GM19455 (cell line): ENCODE data around the gene HMOX1.
"Not testable (repeated sequence)": the region's sequence is repeated elsewhere in the genome, so short reads cannot be mapped to it uniquely, and the experiment has no call there.

Experiments used
- ATAC-seq: cut with Tn5 transposase; IDR thresholded peaks from one replicate; pipeline ENCODE4 v1.9.1; 2021; ENCODE audit not compliant: unreplicated experiment

The HMOX1 gene

DNA sequence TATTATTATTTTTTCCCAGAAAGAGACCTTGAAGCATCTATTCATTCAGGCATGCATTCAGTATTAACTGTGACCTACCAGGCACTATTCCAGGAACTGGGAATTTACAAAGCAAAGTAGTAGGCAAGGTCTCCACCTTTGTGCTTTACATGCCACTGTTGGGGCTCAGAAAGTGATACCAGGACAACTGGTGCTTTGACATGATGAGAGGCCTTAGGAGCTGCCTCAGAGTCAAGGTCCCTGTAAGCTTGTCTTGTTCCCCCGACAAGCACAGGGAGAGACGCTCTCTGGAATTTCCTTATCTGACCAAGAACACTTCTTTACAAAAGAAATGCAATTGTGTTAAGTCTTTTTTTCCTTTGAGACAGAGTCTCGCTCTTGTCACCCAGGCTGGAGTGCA, 2.3 kb upstream of the HMOX1 start:
- no peak for ATAC-seq

DNA sequence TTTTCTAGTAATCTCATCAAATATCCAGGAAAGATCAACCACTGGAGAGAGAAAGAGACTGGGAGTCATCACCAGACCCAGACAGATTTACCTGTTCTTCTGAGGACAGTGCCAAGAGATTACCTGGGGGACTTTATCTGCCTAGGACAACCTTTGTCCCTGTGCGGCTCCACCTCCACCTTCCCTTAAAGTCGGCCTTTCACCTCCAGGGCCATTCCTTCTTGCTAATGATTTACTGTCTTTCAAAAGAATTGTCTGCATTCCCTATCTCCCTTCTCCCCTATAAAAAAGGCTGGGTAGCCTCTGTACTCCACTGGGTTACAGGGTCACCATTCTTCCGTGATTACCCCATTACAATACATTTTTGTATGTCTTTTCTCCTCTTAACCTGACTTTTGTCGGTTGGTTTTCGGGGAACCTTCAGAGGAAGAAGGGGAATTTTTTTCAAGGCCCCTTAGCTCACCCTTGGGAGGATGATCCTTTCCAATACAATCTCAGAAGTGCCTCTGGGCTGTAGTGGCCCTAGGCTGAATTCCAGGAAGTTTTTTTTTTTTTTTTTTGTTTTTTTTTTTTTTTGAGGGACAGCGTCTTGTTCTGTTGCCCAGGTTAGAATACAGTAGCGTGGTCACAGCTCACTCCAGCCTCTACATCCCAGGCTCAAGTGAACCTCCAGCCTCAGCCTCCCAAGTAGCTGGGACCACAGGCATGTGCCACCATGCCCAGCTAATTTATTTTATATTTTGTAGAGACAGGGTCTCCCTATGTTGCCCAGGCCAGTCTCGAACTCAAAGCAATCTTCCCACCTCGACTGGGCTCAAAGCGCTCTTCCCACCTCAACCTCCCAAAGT, 1.5 kb upstream of the HMOX1 start:
- ATAC-seq: no peak

DNA sequence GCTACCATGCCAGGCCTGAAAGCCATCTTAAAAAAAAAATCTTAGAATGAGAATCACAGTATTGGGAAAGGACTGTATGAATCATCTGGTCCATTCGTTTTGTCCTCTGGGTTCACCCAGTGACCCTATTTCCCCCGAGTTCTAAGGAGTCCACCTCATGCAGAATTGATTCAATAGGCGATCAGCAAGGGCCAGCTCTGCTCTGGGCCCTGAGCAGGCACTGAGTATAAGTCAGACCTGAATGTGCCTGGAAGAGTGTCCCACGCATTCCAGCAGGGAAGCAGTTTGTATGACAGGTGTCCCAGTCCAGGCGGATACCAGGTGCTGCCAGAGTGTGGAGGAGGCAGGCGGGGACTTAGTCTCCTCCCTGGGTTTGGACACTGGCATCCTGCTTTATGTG, 883 bp upstream of the HMOX1 start:
- ATAC-seq: no peak

DNA sequence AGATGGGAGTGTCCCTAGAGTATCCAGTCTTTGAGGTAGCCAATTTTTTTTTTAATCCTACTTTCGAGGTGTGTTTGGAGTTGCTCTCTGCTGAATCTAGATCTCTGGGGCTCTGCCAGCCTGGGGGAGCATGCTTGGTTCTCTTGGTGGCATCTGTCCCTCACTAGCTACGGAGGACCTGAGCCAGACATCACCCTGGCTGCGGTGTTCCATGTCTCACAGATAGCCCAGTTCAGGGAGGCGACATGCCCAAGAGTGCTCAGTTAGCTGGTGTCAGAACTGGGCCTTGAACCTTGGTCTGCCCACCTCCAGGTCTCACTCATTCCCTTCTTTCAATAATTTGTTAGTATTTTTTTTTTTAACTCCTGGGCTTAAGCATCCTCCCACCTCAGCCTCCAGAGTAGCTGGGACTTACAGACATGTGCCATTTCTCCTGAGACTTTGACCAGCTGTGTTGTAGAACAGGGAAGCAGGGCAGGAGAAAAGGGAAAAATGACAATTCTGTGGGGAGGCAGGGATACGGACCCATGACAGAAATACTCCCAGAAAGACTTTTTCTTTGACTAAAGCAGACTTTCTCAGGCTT, 621 bp downstream of the HMOX1 start:
- no peak for ATAC-seq

DNA sequence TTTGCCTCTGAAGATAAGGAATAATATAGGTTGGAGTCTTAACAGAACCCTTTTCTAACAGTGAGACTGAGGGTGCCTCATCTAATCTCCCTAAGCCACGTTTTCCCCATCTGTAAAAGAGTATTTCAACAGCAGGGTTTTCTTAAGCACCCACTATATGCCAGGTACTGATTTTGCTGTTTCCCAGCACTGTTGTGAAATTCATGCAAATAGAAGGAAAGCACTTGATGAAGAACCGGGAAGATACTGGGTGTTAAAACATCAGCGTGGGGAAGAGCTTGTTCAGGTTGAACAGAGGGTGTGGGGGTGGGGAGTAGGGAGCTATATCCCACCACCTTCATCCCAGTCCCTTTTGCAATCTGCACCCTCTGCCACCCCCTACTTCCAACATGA, 2.8 kb downstream of the HMOX1 start:
- no peak for ATAC-seq

DNA sequence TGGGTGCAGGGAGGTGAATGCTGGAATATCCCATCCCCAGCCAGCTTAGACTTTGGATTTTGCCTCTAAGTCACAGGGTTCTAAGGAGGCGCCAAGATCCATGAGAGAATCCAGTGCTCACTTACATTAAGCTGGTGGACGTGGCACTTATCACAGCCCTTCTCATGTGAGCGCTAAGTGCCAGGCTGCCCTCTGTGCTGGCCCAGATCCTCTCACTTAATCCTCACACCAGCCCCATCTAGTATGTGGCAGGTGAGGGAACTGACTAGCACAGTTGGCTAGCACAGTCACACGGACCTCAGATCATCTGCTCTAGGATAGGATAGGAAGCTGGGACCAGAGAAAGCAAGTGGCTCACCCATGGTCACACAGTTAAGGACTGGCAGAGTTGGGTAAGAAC, 3.6 kb downstream of the HMOX1 start:
- ATAC-seq: no peak

DNA sequence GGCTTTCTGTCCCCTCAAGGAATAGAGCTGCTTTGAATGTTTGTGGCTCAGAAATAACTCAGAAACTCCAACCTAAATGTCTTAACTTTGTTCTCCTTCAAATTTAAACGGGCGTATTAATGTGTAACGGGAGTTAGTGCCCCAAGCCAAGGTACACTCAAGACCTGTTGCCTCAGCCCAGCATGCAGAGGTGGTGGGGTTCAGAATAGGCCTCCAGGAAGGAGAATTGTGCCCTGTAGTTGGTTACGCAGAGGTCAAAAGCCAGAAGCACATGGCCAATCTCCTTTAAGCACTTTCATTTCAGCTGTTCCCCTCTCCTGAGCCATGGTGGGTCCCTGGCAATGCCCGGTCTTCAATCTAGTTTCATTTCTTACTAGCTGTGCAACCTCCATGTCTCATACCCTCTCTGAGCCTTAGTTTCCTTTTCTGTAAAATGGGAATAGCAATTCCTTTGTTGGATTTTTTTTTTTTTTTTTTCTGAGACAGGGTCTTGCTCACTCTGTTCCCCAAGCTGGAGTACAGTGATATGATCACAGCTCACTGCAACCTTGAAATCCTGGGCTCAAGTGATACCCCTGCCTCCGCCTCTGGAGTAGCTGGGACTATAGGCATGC, 4.2 kb downstream of the HMOX1 start:
- ATAC-seq: no peak

DNA sequence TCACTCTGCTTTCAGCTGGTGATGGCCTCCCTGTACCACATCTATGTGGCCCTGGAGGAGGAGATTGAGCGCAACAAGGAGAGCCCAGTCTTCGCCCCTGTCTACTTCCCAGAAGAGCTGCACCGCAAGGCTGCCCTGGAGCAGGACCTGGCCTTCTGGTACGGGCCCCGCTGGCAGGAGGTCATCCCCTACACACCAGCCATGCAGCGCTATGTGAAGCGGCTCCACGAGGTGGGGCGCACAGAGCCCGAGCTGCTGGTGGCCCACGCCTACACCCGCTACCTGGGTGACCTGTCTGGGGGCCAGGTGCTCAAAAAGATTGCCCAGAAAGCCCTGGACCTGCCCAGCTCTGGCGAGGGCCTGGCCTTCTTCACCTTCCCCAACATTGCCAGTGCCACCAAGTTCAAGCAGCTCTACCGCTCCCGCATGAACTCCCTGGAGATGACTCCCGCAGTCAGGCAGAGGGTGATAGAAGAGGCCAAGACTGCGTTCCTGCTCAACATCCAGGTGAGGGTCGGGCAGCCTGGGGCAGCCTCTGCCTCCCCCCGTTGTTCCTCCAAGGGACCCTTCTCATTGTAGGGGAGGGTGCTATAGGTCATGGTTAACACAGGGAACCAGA, 5.9 kb downstream of the HMOX1 start:
- ATAC-seq: no peak

DNA sequence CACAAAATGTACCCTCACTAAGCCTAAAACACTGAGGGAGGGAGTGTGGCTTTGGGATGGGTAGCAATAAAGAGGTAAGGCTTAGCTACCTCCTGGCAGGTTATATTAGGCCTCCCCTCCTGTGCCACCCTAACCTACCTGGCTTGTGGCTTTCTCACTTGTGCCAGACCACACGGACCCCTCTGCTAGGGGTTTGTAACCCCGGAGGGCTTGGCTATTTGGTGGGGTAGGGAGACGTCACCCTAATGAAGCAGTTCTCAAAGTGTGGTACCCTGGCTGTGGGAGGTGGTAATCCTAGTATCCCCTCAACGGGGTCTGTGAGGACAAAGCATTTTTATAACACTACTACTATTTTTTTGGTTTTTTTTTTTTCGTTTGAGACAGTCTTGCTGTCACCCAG, 10.0 kb downstream of the HMOX1 start:
- no peak for ATAC-seq

DNA sequence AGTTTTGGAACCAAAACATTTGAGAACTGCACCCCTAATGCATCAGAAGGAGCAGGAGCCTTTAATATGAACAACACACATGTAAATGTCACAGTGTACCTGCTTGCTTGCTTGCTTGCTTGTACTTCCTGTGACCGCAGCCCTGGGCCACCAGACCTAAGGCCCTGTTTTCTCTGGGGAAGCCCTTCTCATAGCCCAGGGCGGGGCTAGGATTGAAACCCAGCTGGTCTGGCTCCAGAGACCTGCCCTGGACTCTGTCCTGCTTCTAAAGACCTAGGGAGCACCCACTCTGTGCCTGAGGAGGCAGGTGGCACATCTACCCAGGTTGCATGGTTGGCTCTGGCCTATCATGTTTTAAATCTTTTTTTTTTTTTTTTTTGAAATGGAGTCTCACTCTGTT, 11.5 kb downstream of the HMOX1 start:
- ATAC-seq: no peak

DNA sequence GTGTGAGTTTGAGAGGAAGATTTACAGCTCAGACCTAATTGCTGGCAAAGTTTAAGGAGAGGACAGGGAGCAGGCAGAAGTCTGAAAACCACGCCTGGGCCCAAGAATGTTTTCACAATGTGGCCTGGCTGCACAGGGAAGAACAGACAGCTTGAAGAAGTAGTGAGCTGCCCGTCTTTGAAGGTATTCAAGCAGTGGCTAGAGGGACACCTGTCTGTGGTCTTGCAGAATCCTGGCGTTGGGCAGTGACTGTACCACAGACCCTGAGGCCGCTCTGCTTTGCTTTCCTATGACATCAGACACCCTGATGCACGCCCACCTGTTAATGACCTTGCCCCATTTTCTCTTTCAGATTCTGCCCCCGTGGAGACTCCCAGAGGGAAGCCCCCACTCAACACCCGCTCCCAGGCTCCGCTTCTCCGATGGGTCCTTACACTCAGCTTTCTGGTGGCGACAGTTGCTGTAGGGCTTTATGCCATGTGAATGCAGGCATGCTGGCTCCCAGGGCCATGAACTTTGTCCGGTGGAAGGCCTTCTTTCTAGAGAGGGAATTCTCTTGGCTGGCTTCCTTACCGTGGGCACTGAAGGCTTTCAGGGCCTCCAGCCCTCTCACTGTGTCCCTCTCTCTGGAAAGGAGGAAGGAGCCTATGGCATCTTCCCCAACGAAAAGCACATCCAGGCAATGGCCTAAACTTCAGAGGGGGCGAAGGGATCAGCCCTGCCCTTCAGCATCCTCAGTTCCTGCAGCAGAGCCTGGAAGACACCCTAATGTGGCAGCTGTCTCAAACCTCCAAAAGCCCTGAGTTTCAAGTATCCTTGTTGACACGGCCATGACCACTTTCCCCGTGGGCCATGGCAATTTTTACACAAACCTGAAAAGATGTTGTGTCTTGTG, 12.5 kb downstream of the HMOX1 start:
- ATAC-seq: no peak

DNA sequence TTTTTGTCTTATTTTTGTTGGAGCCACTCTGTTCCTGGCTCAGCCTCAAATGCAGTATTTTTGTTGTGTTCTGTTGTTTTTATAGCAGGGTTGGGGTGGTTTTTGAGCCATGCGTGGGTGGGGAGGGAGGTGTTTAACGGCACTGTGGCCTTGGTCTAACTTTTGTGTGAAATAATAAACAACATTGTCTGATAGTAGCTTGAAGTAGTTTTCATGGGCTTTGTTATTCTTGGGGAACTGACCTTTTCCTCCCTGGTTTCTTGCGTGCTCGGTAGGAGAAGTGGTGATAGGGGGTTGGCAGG, 13.1 kb downstream of the HMOX1 start:
- ATAC-seq: no peak

DNA sequence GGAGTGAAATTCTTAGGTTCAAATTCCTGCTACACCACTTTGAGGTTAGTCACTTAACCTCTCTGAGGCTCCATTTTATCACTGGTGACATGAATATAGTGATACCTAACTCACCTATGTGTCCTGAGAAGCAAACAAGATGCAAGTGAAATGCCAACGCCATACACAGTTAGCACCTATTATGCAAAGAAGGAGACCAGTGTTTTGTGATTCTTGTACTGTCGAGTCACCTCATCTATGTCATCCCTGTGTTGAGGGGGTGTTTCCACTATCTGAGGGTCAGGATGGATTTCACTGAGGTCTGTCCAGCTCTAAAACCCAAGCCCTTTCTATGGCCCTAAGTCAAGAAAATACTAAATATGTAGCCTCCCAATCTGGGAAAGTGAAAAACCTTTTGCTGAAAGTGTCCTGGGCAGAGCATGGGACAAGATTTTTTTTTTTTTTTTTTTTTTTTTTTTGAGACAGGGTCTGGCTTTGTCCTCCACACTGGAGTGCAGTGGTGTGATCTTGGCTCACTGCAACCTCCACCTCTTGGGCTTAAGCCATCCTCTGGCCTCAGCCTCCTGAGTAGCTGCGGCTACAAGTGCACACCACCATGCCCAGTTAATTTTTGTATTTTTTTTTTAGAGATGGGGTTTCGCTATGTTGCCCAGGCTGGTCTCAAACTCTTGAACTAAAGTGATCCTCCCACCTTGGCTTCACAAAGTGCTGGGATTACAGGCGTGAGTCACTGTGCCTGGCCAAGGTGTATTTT, 14.1 kb downstream of the HMOX1 start:
- no peak for ATAC-seq

DNA sequence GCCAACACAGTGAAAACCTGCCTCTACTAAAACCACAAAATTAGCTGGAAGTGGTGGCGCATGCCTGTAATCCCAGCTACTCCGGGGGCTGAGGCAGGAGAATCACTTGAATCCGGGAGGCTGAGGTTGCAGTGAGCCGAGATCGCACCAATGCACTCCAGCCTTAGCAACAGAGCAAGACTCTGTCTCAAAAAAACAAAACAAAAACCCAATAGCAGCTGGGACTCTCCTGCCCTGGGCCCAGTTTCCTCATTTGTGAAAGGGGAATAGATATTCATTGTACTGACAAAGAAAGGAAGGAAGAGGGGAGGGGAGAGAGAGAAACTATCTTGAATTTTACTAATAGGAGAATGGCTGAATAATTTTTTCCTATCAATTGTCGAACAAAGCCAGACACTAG, 15.7 kb downstream of the HMOX1 start:
- not testable (repeated sequence) for ATAC-seq

DNA sequence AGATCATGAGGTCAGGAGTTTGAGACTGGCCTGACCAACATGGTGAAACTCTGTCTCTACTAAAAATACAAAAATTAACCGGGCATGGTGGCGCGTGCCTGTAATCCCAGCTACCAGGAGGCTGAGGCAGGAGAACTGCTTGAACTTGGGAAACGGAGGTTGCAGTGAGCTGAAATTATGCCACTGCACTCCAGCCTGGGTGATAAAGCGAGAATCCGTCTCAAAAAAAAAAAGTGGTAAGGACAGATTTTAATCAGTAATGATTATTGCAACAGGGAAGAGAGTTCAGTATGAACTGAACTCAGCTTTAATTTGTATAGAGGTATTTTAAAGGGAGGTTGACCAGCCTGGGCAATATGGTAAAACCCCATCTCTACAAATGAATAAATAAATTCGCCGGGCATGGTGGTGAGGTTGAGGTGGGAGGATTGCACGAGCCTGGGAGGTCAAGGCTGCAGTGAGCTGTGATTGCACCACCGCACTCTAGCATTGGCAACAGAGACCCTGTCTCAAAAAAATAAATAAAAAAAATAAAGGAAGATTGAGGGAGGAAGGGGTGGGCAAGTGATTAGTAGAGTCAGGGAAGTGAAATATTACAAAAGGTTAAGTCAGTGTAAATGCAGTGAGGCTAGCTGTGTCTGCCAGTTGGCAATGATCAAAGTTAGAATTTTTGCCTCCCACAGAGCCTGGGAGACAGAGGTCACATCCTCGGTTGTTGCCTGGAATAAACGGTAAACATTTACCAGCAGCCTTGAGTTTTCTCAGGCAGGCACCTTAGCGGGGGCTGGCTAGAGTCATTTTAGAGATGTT, 16.4 kb downstream of the HMOX1 start:
- no peak for ATAC-seq

DNA sequence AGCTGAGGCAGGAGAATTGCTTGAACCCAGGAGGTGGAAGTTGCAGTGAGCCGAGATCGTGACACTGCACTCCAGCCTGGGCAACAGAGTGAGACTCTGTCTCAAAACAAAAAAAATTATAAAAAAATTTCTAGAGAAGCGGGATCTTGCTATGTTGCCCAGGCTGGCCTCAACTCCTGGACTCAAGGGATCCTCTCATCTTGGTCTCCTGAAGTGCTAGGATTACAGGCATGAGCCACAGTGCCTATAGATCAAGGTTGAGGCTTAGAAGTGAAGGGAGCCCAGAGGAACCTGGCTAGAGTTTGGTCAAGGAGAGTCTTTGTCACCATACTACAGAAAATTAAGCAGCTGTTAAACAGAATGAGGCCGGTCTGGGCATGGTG, 17.7 kb downstream of the HMOX1 start:
- ATAC-seq: no peak

DNA sequence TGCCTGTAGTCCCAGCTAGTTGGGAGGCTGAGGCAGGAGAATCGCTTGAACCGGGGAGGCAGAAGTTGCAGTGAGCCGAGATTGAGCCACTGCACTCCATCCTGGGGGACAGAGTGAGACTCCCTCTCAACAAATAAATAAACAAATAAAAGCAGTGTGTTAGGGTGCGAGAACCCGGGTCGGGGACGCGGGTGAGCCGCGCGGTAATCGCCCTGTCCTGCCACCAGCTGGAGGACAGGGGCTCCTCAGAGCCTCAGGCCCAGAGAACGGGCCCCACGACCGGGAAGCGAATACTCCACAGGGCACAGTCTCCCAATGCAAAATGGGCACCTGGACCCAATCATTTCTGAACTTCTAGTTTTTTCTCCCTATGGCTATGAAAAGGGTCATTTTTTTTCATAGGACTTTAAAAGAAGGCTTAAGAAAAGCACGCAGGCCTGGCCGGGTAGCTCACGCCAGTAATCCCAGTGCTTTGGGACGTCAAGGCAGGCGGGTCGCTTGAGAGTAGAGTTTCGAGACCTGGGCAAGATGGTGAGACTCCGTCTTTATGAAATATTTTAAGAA, 18.3 kb downstream of the HMOX1 start:
- ATAC-seq: no peak

DNA sequence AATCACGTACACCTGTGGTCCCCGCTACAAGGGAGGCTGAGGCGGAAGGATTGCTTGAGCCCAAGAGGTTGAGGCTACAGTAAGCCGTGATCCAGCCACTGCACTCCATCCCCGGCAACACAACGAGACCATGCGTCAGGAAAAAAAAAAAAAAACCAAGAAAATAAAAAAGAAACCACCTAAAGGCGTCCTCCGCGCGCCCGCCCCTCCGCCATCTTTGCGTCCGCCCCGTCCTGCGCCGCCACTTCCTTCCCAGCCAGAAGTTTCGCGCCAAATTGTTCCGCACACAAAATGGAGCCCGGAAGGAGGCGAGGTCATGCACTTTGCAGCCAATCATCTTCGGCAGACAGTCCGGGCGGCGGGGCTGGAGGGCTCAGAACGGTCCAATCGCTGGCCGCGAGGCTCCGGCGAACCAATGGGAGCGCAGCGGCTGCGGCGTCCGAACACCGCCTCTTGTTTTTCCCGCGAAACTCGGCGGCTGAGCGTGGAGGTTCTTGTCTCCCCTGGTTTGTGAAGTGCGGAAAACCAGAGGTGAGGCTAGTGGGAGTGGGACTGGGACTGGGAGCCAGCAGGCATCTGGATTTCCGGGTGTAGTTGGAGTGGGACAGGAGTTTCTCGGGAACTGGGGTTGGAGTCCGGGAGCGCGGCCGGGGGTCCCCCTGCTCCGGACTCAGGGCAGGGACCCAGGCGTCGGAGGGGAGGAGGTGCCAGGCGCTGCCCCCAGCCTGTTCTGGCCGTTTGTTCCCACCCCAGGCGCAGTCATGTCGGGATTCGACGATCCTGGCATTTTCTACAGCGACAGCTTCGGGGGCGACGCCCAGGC, 19.0 kb downstream of the HMOX1 start, which contains the start of gene MCM5:
Gene MCM5 (plus strand): TSS at position 463 of the 823 bp plus-strand sequence. CDS start 299 bp downstream, at position 762.
- peak; percentile 91 for ATAC-seq

DNA sequence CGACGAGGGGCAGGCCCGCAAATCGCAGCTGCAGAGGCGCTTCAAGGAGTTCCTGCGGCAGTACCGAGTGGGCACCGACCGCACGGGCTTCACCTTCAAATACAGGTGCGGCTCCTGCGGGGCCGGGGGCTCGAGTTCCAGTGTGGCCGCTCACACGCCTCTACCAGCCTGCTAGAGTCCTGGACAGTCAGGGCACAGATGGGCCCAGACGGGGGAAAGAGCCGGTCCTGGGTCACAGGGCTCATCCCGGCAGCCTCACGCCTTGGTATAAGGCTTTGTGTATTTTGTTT, 19.6 kb downstream of the HMOX1 start:
- ATAC-seq: peak; percentile 6
